GM21717 (cell line): Measurements from ENCODE around the gene SNX25.
A peak's percentile ranks its signal among the peaks of the same experiment; 100 is the strongest.
"Not testable (repeated sequence)": the region's sequence is repeated elsewhere in the genome, so short reads cannot be mapped to it uniquely, and the experiment has no call there.

Experiments used
- ATAC-seq: cut with Tn5 transposase; IDR thresholded peaks from one replicate; pipeline ENCODE4 v1.9.1; 2021; ENCODE audit warnings: mild to moderate bottlenecking, moderate library complexity; ENCODE audit not compliant: unreplicated experiment

The SNX25 gene

DNA sequence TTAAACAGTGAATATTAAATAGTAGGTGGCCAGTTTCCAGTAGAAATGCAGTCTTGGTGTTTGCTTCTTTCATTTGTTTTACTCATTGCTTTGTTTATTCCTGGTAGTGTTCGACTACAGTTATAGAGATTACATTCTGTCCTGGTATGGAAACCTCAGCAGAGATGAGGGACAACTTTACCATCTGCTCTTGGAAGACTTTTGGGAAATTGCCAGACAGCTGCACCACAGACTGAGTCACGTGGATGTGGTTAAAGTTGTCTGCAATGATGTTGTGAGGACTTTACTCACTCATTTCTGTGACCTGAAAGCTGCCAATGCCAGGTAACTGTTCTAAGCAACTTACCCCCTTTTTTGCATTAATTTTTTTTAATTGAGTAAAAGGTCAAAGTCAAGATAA, 49.3 kb downstream of the SNX25 start:
- ATAC-seq, result not testable (repeated sequence)

DNA sequence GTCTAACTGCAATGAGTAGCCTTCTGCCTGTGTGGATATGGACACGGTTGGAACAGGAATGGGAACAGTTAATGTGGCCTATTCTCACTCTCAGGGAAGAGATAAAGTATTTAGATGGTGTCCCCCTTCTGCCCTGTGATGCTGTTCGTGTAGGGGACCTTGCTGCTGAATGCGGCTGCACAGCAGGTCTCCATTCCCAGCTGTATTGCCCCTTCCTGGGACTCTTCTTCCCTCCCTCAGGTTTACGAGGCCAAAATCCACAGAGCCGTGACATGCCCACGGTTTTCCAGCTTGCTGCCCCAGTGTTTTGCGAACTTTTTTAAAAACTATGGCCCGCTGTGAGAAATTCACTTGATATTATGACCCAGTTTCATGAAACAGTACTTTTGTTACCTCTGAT, 50.3 kb downstream of the SNX25 start:
- ATAC-seq, result no peak

DNA sequence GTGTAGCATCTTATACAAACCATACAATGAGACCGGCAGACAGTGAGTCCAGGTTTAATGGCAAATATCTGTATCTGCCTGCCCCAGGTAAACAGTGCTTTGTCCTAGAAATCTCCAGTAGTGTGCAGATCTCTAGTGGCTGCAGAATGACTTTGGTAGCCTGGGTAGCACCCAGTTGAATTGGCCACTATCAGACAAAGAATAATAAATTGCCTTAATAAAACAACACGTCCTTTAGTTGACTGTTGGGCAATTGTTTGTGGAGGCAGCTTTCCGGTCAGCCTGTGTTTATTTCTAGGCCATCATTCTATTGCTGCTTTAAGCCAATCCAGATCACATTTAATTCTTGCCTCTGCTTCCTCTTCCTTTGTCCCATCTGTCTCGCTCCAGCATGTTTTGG, 52.5 kb downstream of the SNX25 start:
- ATAC-seq, result no peak

DNA sequence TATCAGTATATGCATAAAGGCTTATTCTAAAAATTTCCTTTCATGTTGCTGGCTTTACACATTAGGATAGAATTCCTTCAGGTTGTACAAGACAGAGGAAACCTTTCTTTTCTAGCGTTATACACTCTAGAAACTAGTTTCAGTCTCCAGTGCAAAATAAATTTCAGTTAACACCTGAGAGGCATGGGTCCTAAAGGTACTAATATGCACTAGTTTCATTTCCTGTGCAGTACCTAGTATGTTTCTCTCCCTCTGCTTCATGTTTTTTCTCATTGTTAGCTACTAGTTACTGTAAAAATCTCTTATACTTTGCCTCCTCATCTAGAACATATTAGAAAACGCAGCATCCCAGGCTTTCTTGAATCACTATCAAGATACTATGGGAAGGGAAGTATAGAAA, 54.0 kb downstream of the SNX25 start:
- ATAC-seq, result peak; percentile 73

DNA sequence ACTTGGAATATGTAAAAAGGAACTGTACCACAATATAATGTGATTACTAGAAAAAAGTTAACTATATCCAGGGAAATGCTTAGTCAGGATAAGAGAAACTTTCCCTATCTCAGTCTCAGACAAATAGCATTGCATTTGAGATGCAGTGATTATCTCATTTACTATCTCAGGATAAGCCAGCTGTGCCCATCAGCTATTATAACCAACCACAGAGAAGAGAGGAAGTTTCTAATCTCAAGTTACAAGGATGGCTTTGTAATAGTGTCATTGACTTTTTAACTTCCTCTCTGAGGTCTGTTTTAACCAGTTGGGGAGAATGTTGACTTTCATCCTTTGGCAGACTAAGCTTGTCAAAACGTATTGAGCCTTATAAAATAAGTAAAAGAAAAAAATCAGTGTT, 56.5 kb downstream of the SNX25 start:
- ATAC-seq, result peak; percentile 71

DNA sequence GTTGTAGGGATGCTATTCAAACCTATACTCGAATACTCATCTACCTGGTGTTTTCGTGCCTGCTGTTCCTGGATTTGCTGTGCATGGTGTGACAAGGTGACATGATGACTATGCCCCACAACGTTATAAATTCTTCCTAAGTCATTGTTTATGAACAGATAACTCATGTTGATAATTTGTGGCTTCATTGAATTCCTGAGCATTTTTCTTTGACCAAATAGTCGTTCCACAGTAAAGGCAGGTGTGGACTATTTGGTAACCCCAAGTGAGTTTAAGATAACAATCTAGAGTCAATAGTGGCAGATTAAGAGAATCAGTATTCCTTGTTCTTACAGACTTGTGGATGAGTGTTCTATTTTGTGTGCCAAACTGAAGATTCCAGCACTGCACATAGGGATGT, 59.9 kb downstream of the SNX25 start:
- no peak for ATAC-seq

DNA sequence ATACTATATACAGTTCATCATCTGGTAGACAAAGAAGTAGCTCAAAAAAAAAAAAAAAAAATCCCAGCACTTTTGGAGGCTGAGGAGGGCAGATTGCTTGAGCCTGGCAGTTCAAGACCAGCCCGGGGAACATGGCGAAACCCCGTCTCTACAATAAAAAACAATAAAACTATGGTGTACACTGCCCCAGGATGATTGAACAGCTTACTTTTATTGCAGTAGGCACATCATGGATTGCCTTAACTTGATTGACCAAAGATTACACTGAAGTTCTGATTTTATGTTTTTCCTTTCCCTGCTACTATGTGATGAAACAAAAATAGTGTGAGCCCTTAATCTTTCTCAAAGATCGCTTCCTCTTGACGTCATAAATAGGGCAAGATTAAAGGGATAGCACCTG, 60.6 kb downstream of the SNX25 start:
- no peak for ATAC-seq

DNA sequence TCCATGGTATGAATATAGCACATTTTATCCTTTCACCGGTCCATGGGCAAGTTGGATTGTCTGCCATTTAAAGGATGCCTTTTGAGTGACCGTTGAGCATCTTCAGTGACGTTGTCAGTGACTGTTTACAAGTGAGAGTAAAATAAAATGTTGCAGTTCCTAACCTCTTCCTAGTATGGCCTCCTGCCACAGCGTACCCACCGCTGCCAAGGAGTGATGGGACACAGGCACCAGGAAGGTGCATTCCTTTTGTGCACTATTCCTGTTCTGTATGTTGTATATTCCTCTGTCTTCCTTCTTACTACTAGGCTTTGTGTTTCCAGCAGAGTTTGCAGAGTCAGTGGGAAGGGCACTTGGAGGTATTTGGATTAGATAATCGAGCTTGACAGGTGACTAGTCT, 61.5 kb downstream of the SNX25 start:
- ATAC-seq, result no peak

DNA sequence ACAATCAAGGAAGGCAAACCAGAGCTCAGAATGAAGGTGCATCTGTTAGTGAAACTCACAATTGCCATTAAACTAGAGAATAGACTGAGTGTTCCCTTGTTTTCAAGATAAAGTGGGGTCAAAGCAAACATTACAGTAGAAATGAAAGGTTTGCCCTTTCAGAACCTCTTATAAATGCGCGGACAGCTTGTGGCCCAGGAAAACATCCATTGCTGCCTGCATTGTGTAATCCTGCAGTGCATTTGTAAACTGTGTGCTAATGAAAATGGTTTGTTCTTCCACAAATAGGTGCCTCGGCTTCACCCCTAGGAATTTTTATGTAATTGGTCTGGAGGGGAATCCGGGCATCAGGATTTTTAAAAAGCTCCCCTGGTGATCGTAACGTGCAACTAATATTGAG, 62.8 kb downstream of the SNX25 start:
- ATAC-seq, result no peak

DNA sequence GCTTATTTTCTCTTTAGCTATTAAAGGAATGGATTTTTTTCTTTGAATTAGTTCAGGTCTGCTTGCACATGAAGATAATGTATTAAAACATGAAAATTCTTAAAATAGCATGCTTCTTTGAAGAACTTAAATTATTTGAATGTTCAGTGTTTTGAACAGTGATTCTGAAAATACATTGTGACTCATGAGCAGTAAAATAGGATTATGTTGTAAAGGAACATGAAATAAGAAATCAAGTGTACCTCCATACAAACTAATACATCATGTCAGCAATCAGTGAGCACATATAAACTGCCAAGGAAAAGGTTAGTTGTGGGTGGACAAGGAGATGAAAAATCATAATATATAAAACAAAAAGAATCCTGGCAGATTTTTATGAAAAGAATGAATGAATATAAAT, 66.1 kb downstream of the SNX25 start:
- ATAC-seq, result no peak

DNA sequence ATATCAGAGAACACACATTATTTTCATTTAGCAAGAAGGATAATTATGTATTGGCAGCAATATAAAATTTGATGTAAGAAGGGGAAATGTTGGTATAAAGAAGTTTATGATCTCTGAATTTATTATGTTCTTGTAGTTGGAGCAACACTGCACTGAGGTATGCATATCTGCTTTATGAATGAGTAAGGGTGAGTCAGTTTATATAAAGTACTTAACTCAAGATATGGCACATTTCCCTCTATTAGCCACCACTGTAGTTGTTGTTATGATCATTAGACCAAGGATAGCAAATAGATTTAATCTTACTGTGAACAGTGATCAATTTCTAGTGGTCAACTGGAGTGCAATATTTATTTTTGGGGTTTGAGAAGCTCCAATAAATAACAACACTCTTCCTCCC, 66.6 kb downstream of the SNX25 start:
- ATAC-seq, result no peak

DNA sequence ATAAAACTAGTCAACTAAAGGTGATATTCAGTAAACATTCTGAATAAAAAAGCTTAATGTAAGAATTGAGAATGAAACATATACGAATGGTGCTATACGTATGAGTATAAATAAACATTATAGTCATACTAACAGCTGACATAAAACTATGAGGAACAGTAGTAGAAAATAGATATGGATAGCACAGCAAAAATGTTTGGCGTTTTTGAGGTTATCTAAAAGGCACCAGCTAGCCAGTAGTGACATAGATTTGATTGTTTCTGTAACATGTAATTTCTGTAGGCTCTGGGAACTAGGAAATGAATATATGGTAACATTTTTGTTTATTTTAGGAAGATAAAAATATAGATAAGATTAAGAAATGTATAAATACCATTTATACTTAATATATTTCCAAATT, 69.3 kb downstream of the SNX25 start:
- ATAC-seq, result no peak

DNA sequence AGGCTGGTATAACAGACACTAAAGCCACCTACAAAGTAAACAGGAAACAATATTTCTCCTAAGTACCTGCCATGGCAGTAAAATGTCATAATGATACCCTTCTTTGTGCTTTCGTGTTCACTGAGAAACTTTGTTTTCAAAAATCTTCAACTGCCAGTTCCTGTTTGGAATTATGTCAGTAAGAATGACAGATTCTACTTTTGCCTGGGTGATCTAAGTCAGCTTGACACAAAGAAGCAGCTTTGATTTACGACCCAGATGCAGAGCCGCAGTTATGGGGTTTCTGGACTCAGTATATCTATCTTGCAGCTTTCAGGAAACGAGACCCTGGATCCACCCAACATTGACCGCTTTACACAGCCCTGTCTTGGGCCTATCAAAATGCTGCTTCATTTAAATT, 71.2 kb downstream of the SNX25 start:
- no peak for ATAC-seq

DNA sequence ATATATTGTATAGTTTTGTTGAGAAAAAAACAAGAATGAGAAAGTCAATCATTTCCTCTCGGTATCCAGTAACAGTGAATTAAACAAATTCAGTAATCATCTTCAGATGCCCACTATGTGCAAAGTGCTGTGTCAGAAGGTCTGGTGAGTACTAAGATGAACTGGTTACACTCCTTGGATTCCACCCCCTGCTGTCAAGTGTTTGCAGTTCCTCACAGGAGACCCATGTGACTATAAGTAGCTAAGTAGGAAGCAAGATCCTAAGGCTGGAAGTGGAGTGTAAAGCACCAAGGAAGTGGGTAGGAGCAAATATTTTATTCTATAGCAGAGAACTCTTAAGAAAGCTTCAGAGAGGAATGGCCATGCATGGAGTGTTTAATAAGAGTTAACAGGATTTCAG, 73.6 kb downstream of the SNX25 start:
- ATAC-seq, result no peak

DNA sequence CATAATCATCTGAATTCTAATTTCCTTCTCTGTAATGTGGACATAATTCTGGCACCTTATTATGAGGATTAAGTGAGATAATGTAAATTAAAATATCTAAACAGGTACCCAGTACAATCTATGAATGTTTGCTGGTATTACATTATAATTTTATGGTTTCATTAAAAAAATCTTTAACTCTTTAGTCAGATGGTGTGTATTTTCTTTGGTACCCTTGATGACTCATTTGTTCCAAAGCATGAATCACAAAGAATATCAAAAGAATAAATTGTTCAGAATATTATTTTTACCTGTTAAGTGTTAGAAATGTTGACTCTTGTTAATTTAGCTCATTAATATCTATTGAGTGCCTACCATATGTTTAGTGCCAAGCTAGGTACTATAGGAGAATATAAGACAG, 74.3 kb downstream of the SNX25 start:
- ATAC-seq, result no peak

DNA sequence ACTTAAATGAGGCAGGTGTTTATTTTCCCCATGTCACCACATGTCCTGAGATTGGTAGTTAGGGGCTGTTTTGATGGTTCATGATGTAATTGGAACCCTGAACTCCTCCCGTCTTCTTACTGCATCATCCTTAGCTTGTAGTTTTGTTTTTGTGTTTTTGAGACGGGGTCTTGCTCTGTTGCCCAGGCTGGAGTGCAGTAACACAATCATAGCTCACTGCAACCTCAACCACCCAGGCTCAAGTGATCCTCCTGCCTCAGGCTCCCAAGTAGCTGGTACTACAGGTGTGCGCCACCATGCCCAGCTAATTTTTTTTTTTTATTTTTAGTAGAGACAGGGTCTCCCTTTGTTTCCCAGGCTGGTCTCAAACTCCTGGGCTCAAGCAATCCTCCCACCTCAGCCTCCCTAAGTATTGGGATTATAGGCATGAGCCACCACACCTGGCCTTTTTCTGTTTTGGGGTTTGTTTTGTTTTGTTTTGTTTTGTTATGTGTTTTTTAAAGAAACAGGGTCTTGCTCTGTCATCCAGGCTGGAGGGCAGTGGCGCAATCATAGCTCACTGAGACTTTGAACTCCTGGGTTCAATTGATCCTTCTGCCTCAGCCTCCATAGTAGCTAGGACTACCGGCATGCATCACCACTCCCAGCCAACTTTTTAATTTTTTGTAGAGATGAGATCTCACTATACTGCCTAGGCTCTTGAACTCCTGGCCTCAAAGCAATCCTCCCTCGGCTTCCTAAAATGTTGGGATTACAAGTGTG, 76.4 kb downstream of the SNX25 start:
- no peak for ATAC-seq

DNA sequence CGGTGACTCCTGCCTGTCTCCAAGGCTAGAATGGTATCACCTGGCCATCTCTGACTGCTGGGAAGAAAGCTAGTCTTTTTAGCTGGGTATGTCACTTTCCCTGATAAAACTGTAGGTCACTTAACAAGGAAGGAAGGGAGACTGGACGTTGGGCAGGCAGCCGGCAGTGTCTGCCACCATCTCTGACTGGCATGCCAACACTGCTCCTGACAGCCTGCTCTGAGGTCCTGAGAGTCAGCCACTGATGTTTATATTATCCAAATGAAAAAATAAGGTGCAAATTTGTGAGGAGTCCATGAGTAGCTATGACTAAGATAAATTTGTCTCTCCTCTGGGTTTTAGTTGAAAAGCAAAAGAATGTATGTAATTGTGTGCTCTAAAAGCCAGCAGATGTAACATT, 77.2 kb downstream of the SNX25 start:
- ATAC-seq, result no peak

DNA sequence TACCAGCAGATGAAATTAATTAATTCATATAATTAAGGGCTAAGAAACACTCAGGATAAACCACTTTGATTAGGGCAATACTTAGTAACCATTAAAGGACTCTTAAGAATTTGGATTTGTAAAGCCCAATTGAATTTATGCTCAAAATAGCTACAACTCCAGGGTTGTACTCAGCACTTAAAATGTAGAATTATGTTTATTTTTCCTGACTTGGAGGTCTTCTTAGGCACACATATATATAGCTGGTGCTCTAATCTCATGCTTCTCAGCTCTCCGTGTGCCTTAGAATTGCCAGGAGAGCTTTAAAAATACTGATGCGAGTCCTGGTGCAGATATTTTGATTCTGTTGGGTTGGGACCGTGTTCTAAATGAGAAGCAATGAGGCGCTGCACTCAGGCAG, 77.6 kb downstream of the SNX25 start:
- no peak for ATAC-seq

DNA sequence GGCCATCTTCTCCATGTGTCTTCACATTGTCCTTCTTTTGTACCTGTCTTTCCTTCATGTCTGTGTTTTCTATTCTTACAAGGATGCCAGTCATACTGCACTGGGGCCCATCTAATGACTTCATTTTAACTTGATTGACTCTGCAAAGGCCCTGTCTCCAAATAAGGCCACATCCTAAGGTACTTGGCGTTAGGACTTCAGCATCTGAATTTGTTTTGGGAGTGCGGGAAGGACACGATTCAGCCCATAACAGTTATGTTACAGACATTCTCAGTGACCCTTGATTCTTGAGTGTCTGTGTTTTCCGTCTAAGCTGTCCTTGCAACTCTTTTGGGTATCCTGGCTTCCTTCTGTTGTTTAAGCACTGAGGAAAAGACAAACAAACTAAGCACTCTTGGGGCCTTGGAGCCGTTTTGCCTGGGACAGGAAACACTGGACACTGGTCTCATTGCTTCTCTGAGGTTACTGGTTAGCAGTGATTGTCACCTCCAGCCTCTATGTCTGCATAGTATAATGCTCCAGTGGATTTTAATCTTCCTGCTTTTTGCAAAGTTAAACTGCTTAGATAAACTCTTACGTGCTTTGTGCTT, 80.7 kb downstream of the SNX25 start:
- no peak for ATAC-seq

DNA sequence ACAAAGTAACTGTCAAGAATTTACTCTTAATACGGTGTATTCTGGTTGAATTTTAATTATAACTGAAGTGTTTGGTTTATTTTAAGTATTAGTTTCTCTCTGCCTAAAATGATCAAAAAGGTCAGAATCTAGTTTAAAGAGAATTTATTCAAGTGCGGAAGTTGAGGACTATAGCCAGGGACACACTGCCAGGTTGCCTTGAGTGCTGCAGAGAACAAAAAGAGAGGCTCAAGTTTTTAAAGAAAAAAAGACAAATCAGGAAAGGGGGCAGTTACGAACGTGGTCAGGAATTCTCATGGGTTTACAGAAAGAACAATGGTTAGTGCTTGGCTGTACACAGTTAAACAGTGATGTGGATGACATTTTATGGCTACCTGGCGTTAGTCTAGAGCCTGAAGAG, 81.3 kb downstream of the SNX25 start:
- no peak for ATAC-seq

DNA sequence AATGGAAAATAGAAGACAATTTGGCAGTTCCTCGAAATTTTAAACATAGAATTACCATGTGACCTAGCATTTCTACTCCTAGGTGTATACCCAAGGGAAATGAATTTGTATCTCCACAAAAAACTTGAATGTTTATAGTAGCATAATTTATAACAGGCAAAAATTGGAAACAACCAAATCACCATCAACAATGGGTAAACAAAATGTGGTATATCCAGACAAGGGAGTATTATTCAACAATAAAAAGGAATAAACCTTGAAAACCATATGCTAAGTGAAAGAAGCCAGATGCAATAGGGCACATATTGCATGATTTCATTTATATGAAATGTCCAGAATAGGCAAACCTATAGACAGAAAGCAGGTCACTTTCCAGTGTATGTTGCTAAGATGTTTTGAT, 83.8 kb downstream of the SNX25 start:
- ATAC-seq, result no peak

DNA sequence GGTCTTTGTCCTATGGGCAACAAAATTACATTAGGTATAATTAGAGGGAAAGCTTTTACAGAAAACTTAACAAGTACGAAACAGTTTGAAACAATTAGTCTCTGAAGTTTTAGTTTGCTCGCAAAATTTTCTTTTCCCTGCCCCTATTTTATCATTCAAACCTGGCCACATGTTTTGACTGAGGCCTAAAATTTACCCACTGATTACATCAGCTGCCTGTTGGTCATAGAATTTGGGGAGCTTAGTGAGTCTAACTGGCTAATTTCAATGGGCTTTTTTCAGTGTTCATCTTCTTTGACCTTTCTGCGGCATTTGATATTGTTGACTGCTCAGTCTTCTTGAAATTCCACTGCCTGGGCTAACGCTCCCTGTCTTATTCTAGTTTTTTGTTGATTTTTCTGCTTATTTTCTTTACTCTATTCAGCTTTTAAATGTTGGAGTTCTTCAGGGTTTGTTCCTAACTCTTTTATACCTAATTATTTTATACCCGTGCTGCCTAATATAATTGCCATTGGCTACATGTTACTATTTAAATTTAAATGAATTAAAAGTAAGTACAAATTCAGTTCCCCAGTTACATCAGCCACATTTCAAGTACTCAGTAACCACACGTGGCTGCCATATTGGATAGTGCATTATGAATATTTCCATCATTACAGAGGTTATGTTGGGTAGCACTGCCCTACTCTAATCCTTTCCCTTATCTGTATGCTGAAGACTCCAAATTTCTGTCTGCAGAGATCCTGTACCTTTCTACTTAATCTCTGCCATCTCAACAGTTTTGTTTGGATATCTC, 87.5 kb downstream of the SNX25 start:
- no peak for ATAC-seq
